ENCODE data around the gene MRNIP.
"Not testable (repeated sequence)": the region's sequence is repeated elsewhere in the genome, so short reads cannot be mapped to it uniquely, and the experiment has no call there.

Gene MRNIP

GRCh38 chr5:179802207-179802883 is 56.3 kb downstream of the MRNIP start:
- no peak for FAIRE-seq

DNA sequence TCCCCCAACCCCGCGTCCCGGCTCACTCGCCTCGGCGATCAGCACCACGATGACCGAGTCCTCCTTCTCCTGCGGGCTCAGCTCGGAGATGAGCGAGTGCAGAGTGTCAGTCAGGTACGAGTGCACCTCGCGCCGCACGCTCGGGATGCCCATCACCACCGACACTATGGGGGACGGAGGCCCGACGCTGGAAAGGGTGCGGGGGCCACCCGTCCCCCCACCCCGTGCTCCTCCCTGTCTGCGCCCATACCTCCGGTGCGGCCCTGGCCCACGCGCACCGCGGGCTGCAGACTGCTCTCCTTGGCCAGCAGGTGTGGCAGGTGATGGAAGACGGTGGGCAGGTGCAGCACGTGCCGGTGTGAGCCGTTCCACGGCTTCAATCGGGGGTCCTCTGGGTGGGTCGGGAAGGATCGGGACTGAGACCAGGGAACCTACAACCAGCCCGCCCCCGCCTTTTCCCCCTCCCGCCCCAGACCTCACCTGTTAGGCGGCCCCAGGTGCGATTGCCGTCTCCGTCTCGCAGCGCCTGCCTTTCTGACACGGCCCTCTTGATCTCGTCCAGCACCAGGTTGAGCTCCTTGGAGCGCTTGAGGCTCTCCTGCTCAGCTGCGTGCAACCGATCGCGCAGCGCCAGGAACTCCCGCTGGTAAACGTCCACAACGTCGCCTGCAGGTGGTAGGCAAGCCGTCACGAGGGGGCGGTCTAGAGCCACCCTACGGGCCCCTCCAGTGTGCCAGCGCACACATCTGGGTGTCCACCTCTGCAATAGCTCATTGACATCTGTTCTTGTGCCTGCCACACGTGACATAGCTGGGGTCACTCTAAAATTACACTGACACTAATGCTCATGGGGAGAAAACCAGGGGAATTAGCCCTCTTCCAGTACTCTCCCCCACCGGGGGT is 57.1 kb downstream of the MRNIP start:
- FAIRE-seq: no peak

GRCh38 chr5:179800696-179801201 is 57.9 kb downstream of the MRNIP start:
- no peak for FAIRE-seq

- FAIRE-seq: no peak
Observed at GRCh38 chr5:179800071-179800695, 58.4 kb downstream of the MRNIP start.

DNA sequence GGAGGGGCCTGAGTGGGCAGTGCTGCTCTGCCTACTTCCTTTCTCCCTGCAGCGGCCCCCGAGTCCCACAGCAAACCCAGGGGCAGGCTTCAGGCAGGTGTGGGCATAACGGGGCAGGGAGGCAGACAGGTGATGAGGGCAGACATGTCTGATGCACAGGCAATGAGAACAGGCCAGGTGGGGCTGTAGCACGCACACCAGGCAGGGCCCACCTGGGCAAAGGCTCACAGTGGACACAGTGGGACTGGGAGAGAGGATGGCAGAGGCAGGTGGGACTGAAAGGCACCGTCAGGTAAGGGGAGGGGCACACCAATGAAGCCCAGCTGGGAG is 59.0 kb downstream of the MRNIP start:
- no peak for FAIRE-seq

DNA sequence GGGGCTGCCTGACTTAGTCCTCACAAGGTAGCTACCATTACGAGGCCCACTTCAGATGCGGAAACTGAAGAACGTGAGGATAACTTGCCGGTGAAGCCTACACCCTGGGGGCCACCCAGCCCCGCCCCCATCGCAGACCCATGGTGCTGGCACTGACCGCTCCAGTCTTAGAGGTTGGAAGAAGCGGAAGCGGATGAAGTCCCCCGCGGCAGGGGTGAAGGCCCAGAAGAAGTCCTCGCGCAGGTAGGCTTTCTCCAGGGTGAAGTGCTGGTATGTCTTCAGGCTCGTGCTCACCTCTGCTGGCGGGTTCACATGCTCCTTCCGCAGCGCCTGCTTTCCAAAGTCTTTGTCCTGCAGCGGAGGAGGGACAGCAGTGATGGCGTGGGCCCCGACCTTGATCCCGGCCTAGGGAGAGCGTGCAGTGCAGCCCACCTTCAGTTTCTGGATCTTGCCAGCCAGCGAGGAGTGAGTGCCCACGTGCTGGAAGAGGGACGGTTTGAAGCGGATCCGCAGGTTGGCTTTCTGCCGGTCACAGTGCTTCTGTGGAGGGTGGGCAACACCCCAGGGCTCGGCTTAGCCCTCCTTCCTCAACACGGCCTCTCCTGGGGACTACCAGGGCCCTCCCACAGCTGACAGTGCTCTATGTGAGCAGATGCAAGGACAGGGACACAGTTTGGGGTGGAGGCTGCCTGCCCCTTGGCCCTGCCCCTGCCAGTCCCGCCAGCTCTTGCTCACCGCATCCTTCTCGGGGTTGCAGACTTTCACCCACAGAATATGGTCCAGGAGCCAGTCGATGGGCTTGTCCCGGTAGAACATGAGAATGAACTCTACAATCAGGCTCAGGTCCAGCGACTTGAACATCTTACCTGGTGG is 59.6 kb downstream of the MRNIP start:
- FAIRE-seq: no peak

DNA sequence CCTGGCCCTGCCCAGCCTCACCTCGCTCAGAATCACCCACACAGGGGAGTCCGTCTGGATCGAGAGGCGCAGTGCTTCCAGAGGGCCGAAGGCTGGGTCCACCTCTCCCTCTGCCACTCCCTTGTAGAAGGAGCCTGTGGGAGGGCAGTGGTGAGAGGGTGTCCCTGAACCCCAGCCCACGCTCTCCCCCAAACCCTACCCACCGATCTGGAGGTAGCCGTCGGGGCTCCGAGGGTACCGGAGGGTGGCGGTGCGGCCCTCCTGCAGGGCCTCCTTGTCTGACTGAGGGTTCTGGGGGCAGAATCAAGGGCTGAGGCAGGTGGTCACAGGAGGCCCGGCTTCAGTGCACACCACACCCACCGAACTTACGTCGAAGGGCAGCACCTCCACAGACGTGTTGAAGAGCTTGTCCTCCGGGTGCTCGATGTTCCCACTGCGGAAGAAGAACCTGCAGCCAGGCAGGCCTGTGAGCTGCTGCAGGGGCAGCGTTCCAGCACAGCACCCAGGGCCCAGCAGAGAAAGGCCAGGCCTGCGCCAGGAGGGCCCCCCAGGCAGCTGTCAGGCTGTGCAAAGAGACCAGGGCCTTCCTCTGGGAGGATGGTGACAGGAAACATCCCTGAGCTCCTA is 60.4 kb downstream of the MRNIP start:
- no peak for FAIRE-seq

DNA sequence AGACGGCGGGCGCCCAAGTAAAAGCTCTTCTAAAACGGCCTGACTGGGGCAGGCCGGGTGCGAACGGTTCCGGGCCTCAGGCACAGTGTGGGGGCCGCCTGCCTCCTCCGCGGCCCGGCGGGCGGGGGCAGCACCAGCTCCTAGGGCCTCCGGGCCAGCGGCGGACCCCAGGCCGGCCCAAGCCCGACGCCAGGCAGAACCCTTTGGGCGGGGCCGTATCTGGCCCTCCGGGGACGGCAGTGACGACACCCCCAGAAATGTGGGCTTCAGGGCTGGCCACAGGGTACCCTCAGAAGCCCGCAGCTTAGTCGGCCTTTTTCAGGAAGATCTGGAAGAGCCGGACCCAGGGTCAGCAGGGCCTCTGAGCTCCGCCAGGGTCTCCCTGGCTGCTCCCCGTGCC is 60.9 kb downstream of the MRNIP start:
- FAIRE-seq: no peak

DNA sequence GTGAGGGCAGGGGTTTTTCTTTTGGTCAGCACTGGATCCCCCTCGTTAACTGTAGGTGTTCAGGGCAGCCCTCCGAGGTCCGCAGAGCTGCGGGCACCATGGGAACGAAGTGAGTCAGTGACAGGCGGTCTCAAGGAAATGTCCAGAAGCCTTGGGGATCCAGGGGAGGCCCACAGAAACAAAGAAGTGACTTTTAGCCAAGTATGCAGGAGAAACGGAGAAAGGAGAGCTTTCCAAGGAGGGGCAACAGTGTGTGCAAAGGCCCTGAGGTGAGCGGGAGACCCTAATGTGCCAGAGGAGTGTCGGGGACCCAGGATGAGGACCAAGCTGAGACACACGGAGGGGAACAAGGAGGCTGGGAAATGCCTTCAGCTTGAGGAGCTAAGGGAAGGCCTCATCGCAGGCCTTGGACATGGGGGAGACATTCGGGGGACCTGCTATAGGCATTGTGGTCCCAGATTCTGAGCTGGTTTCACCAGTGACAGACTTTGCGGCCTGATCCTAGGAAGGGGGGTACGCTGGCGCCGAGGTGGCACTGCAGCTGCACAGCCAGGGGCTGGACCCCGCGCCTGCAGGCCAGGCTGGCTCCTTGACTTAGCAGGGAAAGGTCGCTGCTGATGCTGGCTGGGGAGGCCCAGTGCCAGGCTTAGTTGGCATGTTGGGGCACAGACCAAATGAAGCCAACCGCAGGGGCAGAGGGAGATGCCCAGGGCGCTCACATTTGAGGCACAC is 61.6 kb downstream of the MRNIP start:
- no peak for FAIRE-seq

DNA sequence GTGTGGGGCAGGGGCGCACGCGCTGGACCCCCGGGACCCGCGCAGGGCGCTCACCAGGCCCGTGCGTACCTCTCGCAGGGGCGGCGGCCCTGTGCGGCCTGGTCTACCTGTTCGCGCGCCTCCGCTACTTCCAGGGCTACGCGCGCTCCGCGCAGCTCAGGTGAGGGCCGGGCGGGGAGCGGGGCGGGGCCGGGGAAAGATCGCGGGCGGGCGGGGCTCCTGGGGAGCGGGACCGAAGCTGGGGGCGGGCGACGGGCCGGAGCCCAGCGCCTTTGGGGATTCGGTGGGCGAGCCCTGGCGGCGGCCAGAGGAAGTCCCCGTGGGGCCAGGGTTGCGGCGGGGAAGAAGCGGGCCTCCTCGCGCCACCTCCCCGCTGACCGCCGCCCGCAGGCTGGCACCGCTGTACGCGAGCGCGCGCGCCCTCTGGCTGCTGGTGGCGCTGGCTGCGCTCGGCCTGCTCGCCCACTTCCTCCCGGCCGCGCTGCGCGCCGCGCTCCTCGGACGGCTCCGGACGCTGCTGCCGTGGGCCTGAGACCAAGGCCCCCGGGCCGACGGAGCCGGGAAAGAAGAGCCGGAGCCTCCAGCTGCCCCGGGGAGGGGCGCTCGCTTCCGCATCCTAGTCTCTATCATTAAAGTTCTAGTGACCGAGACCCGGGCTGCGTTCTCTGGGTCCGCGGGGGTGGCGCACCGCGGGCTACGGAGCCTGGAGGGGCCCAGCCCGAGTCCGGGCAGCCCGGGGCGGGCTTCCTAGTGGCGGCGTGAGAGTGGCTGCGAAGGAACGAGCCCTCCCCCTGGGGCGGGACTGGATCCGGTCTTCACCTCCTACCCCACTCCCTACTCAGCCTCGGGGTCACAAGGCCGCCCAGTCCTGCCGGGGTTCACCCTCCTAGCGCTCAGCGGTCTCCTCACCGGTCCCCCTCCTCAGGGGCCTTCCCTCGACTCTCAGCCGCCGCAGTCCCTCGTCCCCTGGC is 62.5 kb downstream of the MRNIP start:
- no peak for FAIRE-seq

- no peak for FAIRE-seq
Observed at GRCh38 chr5:179795049-179795862, 63.4 kb downstream of the MRNIP start.

GRCh38 chr5:179794575-179794974 is 64.0 kb downstream of the MRNIP start:
- FAIRE-seq: no peak

GRCh38 chr5:179794171-179794570 is 64.4 kb downstream of the MRNIP start:
- no peak for FAIRE-seq

- no peak for FAIRE-seq
Observed at GRCh38 chr5:179793468-179794139, 65.0 kb downstream of the MRNIP start, which contains the start of gene LTC4S. Gene LTC4S (plus strand): TSS chr5:179793986. CDS start chr5:179794081, 95 bp downstream.

GRCh38 chr5:179792612-179793467 is 65.8 kb downstream of the MRNIP start:
- FAIRE-seq: no peak

DNA sequence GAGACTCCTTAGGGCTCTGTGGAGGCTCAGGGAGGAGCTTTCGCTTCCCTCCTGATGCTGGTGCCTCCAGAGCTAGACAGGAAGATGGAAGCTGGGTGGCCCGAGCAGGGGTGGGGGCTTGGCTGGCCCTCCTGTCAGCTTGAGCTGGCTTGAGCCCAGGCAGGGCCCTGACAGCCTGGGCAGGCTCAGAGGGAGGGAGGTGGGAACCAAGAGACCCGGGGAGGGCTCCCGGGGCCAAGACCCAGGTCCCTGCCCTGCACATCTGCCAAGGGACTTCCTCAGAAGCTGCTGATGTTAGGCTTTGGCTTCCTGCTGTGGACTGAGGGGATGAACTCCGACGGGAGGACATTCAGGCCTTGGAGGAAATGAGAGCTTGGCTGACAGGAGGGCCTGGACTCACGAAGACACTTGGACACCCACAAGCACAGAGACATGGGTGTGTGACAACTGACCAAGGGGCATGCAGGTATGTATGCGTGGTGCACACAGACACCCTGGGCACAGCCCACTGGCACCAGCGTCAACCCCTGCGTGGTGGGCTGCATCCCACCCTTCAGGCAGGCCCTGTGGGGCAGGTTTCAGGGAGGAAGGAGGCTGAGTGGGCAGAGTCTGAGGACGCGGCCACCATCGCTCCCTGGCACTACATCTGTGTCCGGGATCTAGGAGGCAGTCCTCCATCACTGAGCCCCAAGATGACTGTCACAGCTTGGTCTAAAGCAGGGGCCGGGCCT is 66.6 kb downstream of the MRNIP start:
- FAIRE-seq: no peak

- FAIRE-seq: not testable (repeated sequence)
Observed at GRCh38 chr5:179789278-179789677, 69.3 kb downstream of the MRNIP start.

Measured in endometrium (tissue), 2 donors.